GM19328 (cell line): ENCODE results near the gene MEX3D.

Source experiments
- ATAC-seq: cut with Tn5 transposase; IDR thresholded peaks from one replicate; pipeline ENCODE4 v1.9.1; 2021; ENCODE audit warnings: mild to moderate bottlenecking, moderate library complexity; ENCODE audit not compliant: unreplicated experiment

The MEX3D gene

GRCh38 chr19:1505991-1506881 lies 61.9 kb downstream of the MEX3D start:
- ATAC-seq = no peak

GRCh38 chr19:1505012-1505411 lies 63.1 kb downstream of the MEX3D start:
- ATAC-seq = no peak
